SHP77 treated with DMSO at 0.1 percent for 48 hours (cell line): ENCODE results near the gene SLC6A8.
"Not testable (repeated sequence)": the region's sequence is repeated elsewhere in the genome, so short reads cannot be mapped to it uniquely, and the experiment has no call there.

Experiments used
- DNase-seq: peaks from one replicate; lab custom pipeline; 2025; lab: John Stamatoyannopoulos, UW

The SLC6A8 gene

GRCh38 chrX:153693216-153694086 lies 5.7 kb downstream of the SLC6A8 start:
- no peak for DNase-seq

DNA sequence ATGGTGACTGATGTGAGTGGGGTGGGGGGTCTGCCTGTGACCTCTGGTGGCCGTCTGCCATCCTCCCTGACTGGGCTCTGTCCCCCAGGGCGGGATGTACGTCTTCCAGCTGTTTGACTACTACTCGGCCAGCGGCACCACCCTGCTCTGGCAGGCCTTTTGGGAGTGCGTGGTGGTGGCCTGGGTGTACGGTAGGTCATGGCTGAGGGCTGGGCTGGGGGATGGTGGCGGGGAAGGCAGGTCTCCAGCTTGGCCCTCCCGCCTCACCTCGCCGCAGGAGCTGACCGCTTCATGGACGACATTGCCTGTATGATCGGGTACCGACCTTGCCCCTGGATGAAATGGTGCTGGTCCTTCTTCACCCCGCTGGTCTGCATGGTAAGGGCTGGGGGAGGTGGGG lies 6.5 kb downstream of the SLC6A8 start:
- not testable (repeated sequence) for DNase-seq

- no peak for DNase-seq
These were observed 7.1 kb downstream of the SLC6A8 start for GRCh38 chrX:153694687-153695270.

DNA sequence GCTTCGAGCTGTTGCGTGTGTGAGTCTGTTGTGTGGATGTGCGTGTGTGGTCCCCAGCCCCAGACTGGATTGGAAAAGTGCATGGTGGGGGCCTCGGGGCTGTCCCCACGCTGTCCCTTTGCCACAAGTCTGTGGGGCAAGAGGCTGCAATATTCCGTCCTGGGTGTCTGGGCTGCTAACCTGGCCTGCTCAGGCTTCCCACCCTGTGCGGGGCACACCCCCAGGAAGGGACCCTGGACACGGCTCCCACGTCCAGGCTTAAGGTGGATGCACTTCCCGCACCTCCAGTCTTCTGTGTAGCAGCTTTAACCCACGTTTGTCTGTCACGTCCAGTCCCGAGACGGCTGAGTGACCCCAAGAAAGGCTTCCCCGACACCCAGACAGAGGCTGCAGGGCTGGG lies 8.4 kb downstream of the SLC6A8 start:
- no peak for DNase-seq

- DNase-seq, result not testable (repeated sequence)
These were observed 8.8 kb downstream of the SLC6A8 start for GRCh38 chrX:153696538-153696937.

DNA sequence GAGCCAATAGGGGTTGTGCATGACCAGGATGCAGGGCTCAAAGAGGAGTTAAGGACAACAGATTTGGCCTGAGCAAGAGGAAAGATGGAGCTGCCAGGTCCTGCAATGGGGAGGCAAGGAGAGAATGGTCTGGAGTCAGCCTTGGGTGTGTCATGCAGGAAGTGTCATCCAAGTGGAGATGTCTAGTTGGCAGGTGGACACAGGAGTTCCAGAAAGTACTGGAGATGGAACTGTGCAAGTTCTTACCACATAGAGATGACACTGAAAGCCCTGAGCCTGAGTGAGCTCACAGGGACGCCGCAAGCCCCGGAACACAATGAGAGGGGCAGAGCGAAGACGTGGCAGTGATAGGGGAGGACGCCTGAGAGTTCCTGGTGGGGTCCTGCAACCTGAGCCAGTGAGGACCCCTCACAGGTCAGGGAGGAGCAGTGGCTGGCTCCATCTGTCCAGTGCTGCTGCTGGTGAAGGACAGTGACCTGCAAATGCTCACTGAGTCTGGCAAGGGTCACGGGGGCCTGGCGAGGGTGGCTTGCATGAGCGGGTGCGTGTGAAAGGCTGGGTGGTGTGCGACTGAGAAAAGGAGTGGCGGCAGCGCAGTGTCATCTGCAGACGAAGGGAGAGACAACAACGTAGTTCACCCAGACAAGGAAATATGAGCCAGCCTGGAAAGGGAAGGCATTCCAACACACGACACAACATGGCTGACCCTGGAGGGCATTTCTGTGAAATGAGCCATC lies 9.4 kb downstream of the SLC6A8 start:
- DNase-seq, result not testable (repeated sequence)

DNA sequence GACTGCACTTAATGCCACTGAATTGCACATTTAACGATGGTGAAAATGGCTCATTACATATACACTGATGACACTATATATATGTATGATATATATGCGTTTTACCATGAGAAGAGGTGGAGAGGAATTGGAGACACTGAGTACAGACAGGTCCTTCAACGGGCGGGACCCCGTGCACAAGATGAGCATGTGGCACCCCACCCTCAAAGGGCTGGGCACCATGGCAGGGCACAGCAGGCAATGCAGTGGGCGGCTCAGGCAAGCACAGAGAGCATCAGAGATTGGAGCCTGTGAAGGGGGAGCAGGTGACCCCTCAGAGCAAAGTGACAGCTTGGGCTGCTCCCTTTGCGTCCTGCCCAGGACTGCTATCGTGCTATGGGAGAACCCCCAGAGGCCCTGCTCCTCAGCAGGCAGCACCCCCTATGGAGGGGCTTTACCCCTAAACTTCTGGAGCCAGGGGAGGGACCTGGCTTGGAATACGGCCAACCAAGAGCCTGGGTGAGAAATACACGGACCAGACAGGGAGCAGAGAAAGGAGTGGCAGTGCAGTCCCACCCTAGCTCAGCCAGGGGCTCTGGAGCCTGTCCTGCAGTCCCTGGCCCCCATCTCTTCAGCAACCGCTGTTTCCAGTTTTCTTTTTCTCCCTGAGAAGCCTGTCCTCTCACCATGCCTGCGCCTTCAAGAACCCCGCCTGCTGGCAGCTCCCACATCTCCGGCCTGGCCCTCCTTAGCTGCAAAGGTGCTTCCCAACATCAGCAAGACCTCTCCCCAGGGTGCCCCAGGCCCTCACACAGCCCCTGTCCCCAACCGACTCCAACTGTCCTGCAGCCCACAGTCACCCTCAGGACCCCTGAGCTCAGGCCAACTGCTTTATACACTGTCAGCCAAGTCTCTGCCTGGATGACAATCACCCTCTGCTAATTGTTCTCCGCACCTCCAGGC lies 10.5 kb downstream of the SLC6A8 start:
- no peak for DNase-seq

DNA sequence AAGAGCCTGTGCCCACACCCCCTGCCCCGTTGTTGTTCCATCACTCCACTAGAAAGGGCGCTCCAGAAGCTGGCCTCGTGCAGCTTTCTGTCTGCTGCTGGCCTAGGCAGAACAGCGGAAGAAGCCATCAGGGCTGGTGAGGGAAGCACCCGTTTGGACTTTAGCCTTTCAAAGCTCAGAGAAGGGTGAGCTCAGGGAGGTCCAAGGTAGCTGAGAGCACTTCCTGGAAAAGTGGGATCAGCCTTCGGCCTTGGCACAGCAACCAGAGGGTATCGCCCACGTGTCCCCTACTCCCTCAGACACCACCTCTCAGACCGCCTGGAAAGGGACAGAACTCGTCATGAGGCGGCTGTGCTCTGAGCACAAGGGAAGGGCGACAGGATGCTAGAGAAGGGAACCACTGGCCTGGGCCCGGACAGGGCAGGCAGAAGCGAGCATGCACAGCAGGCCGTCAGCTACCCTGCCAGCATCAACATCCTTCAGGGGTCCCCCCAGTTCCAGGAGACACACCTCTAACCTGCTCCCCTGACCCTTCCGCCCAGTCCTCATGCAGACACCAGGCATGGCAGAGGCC lies 11.6 kb downstream of the SLC6A8 start:
- not testable (repeated sequence) for DNase-seq

DNA sequence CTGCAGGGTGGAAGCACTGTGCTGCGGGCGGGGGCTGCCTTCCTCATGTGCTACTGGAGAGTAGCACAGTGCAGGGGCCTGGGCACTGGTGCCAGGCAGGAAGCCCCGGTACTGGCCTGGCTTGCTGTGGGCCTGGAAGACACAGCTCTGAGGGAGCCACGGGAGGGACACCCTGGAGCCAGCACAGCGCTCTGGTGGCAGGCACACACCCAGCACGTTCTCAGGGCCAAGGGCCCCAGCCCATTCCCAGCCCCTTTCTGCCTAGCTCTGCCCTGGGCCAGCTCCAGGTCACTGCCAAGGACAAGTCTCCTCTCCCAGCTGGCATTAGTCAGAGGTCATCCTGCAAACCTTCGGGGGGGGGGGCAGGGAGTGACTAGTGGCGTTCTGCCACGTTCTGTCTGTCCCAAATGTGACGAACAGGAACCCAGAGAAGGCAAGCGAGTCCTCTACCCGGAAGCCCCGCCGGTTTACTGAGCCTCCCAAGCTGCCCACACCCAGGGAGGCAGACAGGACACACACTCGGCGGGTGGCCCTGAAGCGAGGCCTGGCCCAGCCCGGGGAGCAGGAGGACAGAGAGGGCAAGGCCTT lies 12.2 kb downstream of the SLC6A8 start:
- not testable (repeated sequence) for DNase-seq

- DNase-seq, result no peak
These were observed 12.7 kb downstream of the SLC6A8 start for GRCh38 chrX:153700376-153700945.

- DNase-seq, result no peak
These were observed 13.2 kb downstream of the SLC6A8 start for GRCh38 chrX:153700967-153701366.

DNA sequence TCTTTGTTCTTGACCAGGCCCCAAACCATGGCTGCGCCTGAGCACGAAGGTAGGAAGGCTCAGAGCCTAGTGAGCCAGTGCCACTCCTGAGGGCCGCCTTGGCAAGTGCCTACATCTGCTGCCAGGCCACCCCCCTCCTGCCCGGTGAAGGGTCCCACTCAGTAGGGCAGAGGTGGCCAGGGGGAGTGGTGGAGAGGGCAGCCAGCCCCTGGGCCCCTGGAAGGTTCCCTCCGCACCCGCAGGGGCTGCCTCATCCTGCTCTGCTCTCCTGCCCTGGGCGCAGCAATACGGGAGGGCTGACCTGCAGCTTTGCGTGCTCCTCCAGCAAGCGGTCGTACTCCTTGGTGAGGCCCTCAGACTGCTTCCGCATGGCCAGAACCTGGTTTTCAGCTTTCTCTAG lies 14.0 kb downstream of the SLC6A8 start:
- DNase-seq, result no peak

GRCh38 chrX:153702336-153703035 lies 14.8 kb downstream of the SLC6A8 start:
- DNase-seq, result no peak

DNA sequence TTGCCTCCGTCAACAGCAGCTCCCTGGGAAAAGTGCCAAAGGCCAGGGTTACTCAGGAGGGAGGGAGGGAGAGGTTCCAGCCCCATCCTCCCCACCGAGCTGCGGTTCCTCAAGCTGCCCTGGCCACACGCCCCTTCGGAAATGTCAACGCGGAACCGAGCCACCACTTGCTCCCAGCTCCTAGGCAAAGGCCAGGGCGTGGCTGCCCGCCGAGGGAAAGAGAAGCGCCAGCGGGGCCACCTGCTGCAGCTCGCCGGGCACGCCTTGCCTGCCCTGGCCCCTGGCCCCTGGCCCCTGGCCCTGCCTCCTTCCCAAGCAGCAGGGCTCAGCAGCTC lies 15.3 kb downstream of the SLC6A8 start:
- DNase-seq, result no peak

DNA sequence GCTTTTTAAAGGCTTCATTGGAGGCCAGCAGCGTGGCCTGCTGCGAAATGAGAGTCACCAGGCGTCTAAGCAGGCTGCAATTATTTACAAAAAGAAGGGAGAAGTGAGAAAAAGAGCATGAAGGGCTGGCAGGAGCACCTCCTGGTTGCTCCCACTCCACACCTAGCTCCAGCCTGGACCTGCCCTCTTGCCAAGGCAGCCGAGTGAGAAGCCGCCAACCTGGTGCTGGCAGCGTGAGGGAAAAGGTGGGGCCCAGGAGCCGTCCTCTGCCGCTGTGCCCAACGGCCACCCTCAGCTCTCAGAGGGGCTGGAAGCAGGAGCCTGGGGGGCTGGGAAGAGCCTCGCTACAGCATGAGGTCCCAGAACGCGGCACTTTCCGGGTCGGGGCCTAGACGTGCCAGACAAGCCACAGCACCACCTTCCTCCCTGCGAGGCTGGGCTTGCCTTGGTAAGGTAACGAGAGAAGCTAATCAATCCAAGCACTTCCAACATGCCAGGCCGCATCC lies 16.3 kb downstream of the SLC6A8 start:
- no peak for DNase-seq

- not testable (repeated sequence) for DNase-seq
These were observed 17.1 kb downstream of the SLC6A8 start for GRCh38 chrX:153704631-153705402.

GRCh38 chrX:153705403-153706060 lies 17.8 kb downstream of the SLC6A8 start:
- not testable (repeated sequence) for DNase-seq

- DNase-seq, result no peak
These were observed 19.1 kb downstream of the SLC6A8 start for GRCh38 chrX:153706799-153707198.

- DNase-seq, result no peak
These were observed 19.7 kb downstream of the SLC6A8 start for GRCh38 chrX:153707406-153707805.
